CD14-positive monocyte (primary cell): ENCODE measurements around the gene PIGC. TPM values are rescaled to one million over a fixed set of nuclear protein-coding genes. Genes with fewer than 3 reads are reported as not detected.

ENCODE experiments used
- DNase-seq, 3 donors: peaks; one replicate each; pipeline ENCODE4 v3.0.0-alpha.2; 2011 to 2022
- H2AFZ ChIP-seq: 2 replicates; pipeline ENCODE4 v1.6.0; 2012; ENCODE audit warnings: mild to moderate bottlenecking, low read depth, low read length, inconsistent platforms; ENCODE audit not compliant: insufficient read depth, poor library complexity, severe bottlenecking
- H3K27ac ChIP-seq, 2 donors: 1 replicate in 1 of 2; 2 replicates in 1 of 2; pipeline ENCODE4 v1.5.1; 2012 to 2013; ENCODE audit warnings: low read length in 2 of 2, control low read depth in 1 of 2, inconsistent platforms in 1 of 2, low read depth in 1 of 2, mild to moderate bottlenecking in 1 of 2
- H3K27me3 ChIP-seq, 2 donors: one replicate each; pipeline versions ENCODE4 v1.6.0 to v1.6.1; 2011 to 2013; ENCODE audit warnings: low read length in 2 of 2; ENCODE audit not compliant: control insufficient read depth in 2 of 2, insufficient read depth in 2 of 2
- H3K36me3 ChIP-seq, 2 donors: replicated peaks in 1 of 2; 1 replicate in 1 of 2; 2 replicates in 1 of 2; pipeline versions ENCODE4 v1.5.1 to v1.6.1; 2012 to 2013; ENCODE audit warnings: low read length in 2 of 2, control low read depth in 1 of 2, inconsistent platforms in 1 of 2, mild to moderate bottlenecking in 1 of 2; ENCODE audit not compliant: insufficient read depth in 2 of 2, control insufficient read depth in 1 of 2
- H3K4me1 ChIP-seq, 2 donors: 1 replicate in 1 of 2; 2 replicates in 1 of 2; pipeline versions ENCODE4 v1.5.1 to v1.6.1; 2012 to 2013; ENCODE audit warnings: low read length in 2 of 2, control low read depth in 1 of 2, inconsistent platforms in 1 of 2, mild to moderate bottlenecking in 1 of 2, moderate library complexity in 1 of 2; ENCODE audit not compliant: insufficient read depth in 2 of 2, control insufficient read depth in 1 of 2
- H3K4me2 ChIP-seq: replicated peaks from 2 replicates; pipeline ENCODE3; 2012; ENCODE audit warnings: low read length, moderate library complexity, mild to moderate bottlenecking; ENCODE audit not compliant: poor library complexity, severe bottlenecking; ENCODE audit errors: extremely low read depth
- H3K4me3 ChIP-seq, 3 experiments: fragments of 200-600 bp in 1 of 3; sonication (generic) in 1 of 3; replicated peaks in 1 of 3; 1 replicate in 2 of 3; 2 replicates in 1 of 3; pipeline ENCODE4 v1.5.1; 2011 to 2013; ENCODE audit warnings: low read length in 3 of 3, mild to moderate bottlenecking in 3 of 3, control low read depth in 2 of 3, low read depth in 2 of 3, inconsistent platforms in 1 of 3, moderate library complexity in 1 of 3
- H3K79me2 ChIP-seq: 2 replicates; pipeline ENCODE4 v1.6.0; 2012; ENCODE audit warnings: mild to moderate bottlenecking, control low read depth, inconsistent platforms, low read length, moderate library complexity; ENCODE audit not compliant: insufficient read depth
- H3K9ac ChIP-seq: 2 replicates; pipeline ENCODE4 v1.6.0; 2017; ENCODE audit warnings: low read length, mild to moderate bottlenecking; ENCODE audit not compliant: insufficient read depth, poor library complexity, severe bottlenecking
- H3K9me3 ChIP-seq, 2 donors: replicated peaks in 1 of 2; 1 replicate in 1 of 2; 2 replicates in 1 of 2; pipeline versions ENCODE4 v1.5.1 to v1.6.1; 2012 to 2013; ENCODE audit warnings: low read length in 2 of 2, control low read depth in 1 of 2; ENCODE audit not compliant: control insufficient read depth in 1 of 2, insufficient read depth in 1 of 2
- H4K20me1 ChIP-seq: 2 replicates; pipeline ENCODE4 v1.6.0; 2012; ENCODE audit warnings: mild to moderate bottlenecking, low read length, control low read depth, moderate library complexity; ENCODE audit not compliant: insufficient read depth
- H3K27ac Mint-ChIP-seq, 7 donors: one replicate each; pipeline ENCODE4 v1.8.0; 2020; ENCODE audit warnings: mild to moderate bottlenecking in 7 of 7, mixed read lengths in 7 of 7, moderate library complexity in 6 of 7, inconsistent platforms in 2 of 7
- H3K27me3 Mint-ChIP-seq, 3 donors: one replicate each; pipeline ENCODE4 v1.8.0; 2021 to 2022; ENCODE audit warnings: low read depth in 3 of 3, mild to moderate bottlenecking in 3 of 3, mixed read lengths in 3 of 3, moderate library complexity in 3 of 3, inconsistent platforms in 1 of 3
- H3K36me3 Mint-ChIP-seq, 2 donors: one replicate each; pipeline ENCODE4 v1.8.0; 2020; ENCODE audit warnings: mixed read lengths in 2 of 2, inconsistent platforms in 1 of 2, mild to moderate bottlenecking in 1 of 2
- H3K4me1 Mint-ChIP-seq: one replicate; pipeline ENCODE4 v1.8.0; 2020; ENCODE audit warnings: mild to moderate bottlenecking, mixed read lengths
- H3K4me3 Mint-ChIP-seq, 2 donors: one replicate each; pipeline ENCODE4 v1.8.0; 2020; ENCODE audit warnings: mild to moderate bottlenecking in 2 of 2, mixed read lengths in 2 of 2, moderate library complexity in 1 of 2
- H3K9me3 Mint-ChIP-seq, 7 donors: one replicate each; pipeline ENCODE4 v1.8.0; 2020 to 2022; ENCODE audit warnings: mixed read lengths in 7 of 7, mild to moderate bottlenecking in 6 of 7, moderate library complexity in 6 of 7, inconsistent platforms in 2 of 7
- WGBS: methylation state at CpG from one replicate; pipeline ENCODE4 v1.1.5; 2013; ENCODE audit warnings: missing lambda C conversion rate; ENCODE audit not compliant: insufficient coverage; 5-methylcytosine and 5-hydroxymethylcytosine counted together
- intact Hi-C, 2 donors: fragments of 100-400 bp; cut with micrococcal nuclease; formaldehyde crosslinking; loops; one replicate each; pipeline versions ENCODE4 v1.15.0 to v1.15.1; 2023
- polyA plus RNA-seq, 3 donors: library from polyadenylated mRNA; depleted of rRNA in 1 of 3; unstranded in 2 of 3; stranded (reverse) in 1 of 3; fragments of 300-500 nt in 2 of 3; fragments of >200 nt in 1 of 3; fragmentation: Illumina TruSeq in 2 of 3; gene quantifications; 1 replicate in 2 of 3; 2 replicates in 1 of 3; pipeline ENCODE4 v1.2.3, GENCODE V29; 2012 to 2021
- TF ChIP-seq, protein P1 (sequence below): fragments of 200-600 bp; IDR thresholded peaks from one replicate; pipeline ENCODE4 v1.8.0; 2022; ENCODE audit warnings: antibody characterized with exemption, mild to moderate bottlenecking

Gene PIGC
- polyA plus RNA-seq, 3 donors, result 11.5 to 61.5 (median 51.1) TPM

GRCh38 chr1:172448995-172449584, 5.2 kb upstream of the PIGC start:
- TF ChIP-seq, protein P1, sequence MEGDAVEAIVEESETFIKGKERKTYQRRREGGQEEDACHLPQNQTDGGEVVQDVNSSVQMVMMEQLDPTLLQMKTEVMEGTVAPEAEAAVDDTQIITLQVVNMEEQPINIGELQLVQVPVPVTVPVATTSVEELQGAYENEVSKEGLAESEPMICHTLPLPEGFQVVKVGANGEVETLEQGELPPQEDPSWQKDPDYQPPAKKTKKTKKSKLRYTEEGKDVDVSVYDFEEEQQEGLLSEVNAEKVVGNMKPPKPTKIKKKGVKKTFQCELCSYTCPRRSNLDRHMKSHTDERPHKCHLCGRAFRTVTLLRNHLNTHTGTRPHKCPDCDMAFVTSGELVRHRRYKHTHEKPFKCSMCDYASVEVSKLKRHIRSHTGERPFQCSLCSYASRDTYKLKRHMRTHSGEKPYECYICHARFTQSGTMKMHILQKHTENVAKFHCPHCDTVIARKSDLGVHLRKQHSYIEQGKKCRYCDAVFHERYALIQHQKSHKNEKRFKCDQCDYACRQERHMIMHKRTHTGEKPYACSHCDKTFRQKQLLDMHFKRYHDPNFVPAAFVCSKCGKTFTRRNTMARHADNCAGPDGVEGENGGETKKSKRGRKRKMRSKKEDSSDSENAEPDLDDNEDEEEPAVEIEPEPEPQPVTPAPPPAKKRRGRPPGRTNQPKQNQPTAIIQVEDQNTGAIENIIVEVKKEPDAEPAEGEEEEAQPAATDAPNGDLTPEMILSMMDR, result no peak
- peak overlapping the region in 1 of 2 donors; percentile 57 for H3K27ac ChIP-seq
- H3K27ac Mint-ChIP-seq, result peak overlapping the region in 6 of 7 donors; percentile 1 to 90 (median 62)

GRCh38 chr1:172447641-172448040, 3.8 kb upstream of the PIGC start:
- Histone ChIP-seq H3K27ac (peak overlapping the region in 1 of 2 donors; percentile 50), H3K36me3 (no peaks in the 10 kb centered on the region), H3K79me2 (peaks cover 17% of the 10 kb centered on the region), H3K4me3 (no peak overlapping the region), H3K27me3 (no peaks in the 10 kb centered on the region), H4K20me1 (no peaks in the 10 kb centered on the region), H3K9ac (no peak overlapping the region), H3K4me1 (peaks cover 32 to 46% of the 10 kb centered on the region in 2 donors), H2AFZ (peak overlapping the region; percentile 21), H3K9me3 (no peaks in the 10 kb centered on the region), H3K4me2 (no peak overlapping the region)
- TF ChIP-seq, protein P1, result no peak
- no peaks in the 10 kb centered on the region for H3K9me3 Mint-ChIP-seq
- H3K36me3 Mint-ChIP-seq, result no peaks in the 10 kb centered on the region
- no CpG with 5 or more reads among the region's 2 CpGs for WGBS
- intact Hi-C loops, result loop anchor here in 1 of 2 donors (5.0 to 10.0 kb wide), 3 partner anchors 85 to 603 kb away; partner anchors contain the start of genes DNM3 and SUCO
- peaks cover 47% of the 10 kb centered on the region for H3K4me1 Mint-ChIP-seq
- peak overlapping the region in 1 of 2 donors; percentile 5 for H3K4me3 Mint-ChIP-seq
- peaks cover 0 to 5% (median 0%) of the 10 kb centered on the region in 3 donors for H3K27me3 Mint-ChIP-seq
- H3K27ac Mint-ChIP-seq, result peak overlapping the region in 6 of 7 donors; percentile 4 to 75 (median 56)
- peak in 2 of 3 donors; percentile 19 to 24 for DNase-seq

More at GRCh38 chr1:172448995-172449584, 5.2 kb upstream of the PIGC start:
- Histone ChIP-seq H3K4me1 (peaks cover 27 to 36% of the 10 kb centered on the region in 2 donors), H3K36me3 (no peaks in the 10 kb centered on the region), H3K4me2 (no peak overlapping the region), H3K9ac (no peak overlapping the region), H4K20me1 (no peaks in the 10 kb centered on the region), H3K79me2 (peaks cover 2% of the 10 kb centered on the region), H3K4me3 (no peak overlapping the region), H2AFZ (peak overlapping the region; percentile 90), H3K9me3 (no peaks in the 10 kb centered on the region), H3K27me3 (no peaks in the 10 kb centered on the region)
- 75% methylated on average over 6 of the region's 6 CpGs for WGBS
- Mint-ChIP-seq H3K9me3 (no peaks in the 10 kb centered on the region), H3K27me3 (peaks cover 0 to 5% (median 0%) of the 10 kb centered on the region in 3 donors), H3K4me1 (peaks cover 43% of the 10 kb centered on the region), H3K4me3 (no peak overlapping the region), H3K36me3 (no peaks in the 10 kb centered on the region)
- intact Hi-C loops, result loop anchor here in 1 of 2 donors (5.0 to 10.0 kb wide), 3 partner anchors 83 to 604 kb away; partner anchors contain the start of genes DNM3 and SUCO
- no peak for DNase-seq
